Measurements from ENCODE around the gene RFLNA.

GRCh38 chr12:124305776-124306685 lies 11.1 kb downstream of the RFLNA start:
- no peak for TF ChIP-seq REST (IDR thresholded peaks at IDR 0.05; ENCODE audit: unreplicated experiment)
- TF ChIP-seq CTCF (conservative IDR thresholded peaks at IDR 0.05; ENCODE audit: low read depth in 2 of 2) = no peak
- TF ChIP-seq CREB1 (CRISPR knock-in tag; IDR thresholded peaks at IDR 0.05; ENCODE audit: low read depth) = no peak
- no peak for TF ChIP-seq EZH2 (IDR thresholded peaks at IDR 0.05; ENCODE audit: low read depth, unreplicated experiment)
- no peak for TF ChIP-seq POLR2AphosphoS5 (IDR thresholded peaks at IDR 0.05; ENCODE audit: low read depth)
- TF ChIP-seq ZNF114 (CRISPR knock-in tag; IDR thresholded peaks at IDR 0.05) = no peak

Measured in GM23338 (cell line).